Stimulated activated CD4-positive, alpha-beta T cell treated with anti-CD3 and anti-CD28 coated beads, TNF-alpha, amount 100 ng/mL, for 4 hours (primary cell): ENCODE data around the gene CPT1B.
"Not testable (repeated sequence)": the region's sequence is repeated elsewhere in the genome, so short reads cannot be mapped to it uniquely, and the experiment has no call there.

Source experiments
- DNase-seq, 3 experiments: peaks; one replicate each; pipeline ENCODE4 v3.0.0-alpha.2; 2020; ENCODE audit warnings: low read depth in 3 of 3

Gene CPT1B

DNA sequence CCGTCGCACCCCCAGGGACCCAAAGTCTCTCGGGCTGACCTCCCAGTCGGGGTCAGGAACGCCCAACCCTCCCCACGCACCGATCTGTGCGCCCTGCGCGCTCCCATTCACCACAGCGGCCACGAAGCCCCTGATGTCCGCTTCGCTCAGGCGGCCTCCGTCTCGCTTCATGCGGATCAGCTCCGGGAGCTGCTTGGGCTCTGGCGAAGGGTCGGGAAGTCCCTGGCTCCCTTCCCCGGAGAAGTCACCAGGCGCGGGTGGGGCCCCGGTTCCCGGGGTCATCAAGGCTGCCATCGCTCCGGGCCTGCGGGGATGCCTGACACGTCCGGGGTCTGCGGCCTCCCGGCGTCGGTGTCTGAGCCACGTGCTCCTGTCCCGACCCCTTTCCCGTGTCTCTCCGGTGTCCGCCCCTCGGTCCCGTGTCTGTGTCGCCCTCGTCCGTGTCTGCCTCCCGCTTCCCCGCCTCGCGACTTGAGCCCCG is 48.8 kb downstream of the CPT1B start:
- DNase-seq: no peak

DNA sequence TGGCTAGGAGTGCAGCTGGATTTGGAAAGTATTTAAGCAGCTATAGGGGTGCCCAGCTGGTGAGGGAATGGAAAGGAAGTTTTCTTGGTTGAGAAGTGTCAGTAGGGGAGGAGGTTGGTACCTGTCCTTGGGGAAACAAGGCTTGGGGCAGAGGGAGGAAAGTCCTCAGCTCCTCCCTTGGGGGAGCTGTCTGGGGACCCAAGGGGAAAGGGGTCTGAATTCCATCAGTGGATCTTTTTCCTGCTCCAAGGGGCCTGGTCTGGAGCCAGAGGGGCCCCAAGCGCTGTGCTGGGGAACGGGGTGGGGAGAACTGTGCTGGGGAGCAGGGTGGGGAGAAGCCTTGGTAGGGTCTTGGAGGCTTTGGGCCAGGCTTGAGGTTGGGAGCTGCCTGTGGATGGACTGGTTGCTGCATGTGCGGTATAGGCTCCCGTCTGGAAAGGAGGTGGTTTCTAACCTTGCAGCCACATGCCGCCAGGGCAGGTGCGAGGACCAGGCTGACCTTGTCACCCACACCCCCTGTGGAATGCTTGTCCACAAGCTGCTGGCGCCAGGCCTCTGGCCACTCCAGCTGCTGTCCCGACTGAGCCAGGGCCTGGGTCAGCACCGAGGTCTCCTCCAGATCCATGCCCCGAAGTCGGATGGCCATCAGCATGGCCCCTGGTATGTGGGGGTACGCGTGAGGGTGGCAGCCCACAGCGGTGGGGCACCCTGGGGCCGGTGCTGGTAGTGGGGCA is 49.4 kb downstream of the CPT1B start:
- no peak for DNase-seq

DNA sequence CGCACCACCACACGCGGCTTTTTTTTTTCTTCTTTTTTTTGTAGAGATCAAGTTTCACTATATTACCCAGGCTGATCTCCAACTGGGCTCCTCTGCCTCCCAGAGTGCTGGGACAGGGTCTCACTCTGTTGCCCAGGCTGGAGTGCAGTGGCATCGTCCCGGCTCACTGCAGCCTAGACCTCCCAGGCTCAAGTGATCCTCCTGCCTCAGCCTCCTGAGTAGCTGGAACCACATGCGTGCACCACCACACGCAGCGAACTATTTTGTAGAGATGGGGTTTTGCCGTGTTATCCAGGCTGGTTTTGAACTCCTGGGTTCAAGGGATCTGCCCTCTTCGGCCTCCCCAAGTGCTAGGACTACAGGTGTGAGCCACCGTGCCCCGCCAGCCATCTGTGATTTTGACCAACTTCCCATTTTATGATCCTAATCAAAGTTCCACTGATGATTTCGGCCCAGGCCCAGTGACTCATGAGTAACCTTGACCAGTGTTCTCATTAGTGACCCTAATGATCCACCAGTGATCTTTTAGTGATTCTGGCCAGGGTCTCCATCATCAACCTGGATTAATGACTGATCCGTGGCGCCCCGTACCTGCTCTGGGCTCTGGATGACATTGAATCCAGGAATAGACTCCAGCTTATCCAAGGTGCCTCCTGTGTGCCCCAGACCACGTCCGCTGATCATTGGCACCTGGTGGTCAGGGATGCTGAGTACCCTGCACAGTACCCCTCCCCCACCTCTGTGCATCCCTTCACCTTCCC is 50.1 kb downstream of the CPT1B start:
- no peak for DNase-seq

DNA sequence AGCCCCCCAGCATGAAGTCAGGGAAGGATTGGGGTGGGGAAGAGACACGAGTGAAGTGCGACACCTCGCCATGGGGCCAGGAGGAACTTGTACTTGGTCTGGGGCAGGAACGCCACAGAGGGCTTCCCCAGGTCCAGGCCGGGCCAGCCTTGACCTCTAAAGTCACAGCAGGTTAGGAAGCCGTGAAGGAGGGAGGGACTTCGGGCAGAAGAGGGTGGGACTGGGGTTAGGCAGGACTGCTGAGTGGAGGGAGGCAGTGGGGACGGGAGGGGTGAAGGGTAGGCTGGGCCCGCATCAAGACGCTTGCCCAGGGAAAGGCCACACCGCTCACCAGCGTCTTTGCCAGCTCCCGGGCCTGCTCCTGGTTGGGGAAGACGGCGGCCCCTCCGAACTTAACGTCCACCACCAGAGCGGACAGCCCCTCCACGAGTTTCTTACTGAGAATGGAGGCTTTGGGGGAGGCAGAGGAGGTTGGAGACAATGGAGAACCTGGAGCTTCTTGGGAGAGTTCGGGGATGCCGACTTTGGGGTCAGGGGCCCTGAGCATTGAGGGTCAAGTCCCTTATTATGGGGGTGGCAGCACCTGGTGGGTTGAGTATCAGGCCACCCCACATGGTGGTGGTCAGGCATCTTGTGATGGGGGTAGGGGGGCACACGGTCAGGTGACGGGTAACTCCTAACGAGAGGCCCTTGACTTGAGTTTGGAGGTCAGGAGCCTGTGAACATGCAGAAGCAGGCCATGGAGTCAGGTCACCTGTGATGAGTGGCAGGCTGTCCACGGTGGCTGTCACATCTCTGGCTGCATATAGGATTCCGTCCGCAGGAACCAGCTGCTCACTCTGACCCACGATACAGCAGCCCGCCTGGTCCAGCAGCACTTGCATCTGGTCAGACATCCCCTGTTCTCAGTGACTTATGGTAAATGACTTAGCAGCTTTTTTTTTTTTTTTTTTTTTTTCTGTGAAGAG is 51.1 kb downstream of the CPT1B start:
- DNase-seq: no peak

DNA sequence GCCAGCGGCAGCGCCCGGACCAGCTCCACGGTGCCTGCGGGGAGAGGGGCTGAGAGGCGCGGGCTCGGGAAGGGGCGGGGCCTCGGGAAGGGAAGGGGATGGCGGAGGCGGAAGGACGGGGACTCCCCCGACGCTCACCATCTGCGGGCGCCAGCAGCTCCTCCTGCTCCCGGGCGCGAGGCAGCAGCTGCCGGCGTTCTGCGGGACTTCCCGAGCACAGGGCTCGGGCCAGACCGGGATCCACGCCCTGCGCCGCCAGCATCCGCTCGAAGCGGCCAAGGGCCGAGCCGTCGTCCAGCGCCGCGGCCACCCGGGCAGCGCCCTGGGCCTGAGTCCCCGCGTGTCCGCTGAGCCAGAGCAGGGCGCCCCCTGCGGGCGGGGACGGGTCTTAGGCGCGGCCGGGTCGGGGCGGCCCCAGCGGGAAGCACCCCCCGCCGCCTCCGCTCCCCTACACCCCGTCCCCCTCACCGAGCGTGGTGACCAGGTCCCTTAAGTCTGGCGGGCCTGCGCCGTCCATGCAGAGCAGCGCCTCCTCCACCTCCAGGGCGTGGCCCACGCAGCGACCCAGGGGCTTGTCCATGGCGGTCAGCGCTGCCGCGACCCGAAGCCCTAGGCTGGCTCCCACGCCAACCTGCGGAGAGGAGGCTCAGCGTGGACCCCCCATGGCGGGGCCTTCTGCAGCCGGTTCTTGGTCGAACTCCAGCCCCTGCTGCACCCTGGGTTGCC is 52.0 kb downstream of the CPT1B start:
- peak; percentile 77 to 89 (median 78) for DNase-seq

DNA sequence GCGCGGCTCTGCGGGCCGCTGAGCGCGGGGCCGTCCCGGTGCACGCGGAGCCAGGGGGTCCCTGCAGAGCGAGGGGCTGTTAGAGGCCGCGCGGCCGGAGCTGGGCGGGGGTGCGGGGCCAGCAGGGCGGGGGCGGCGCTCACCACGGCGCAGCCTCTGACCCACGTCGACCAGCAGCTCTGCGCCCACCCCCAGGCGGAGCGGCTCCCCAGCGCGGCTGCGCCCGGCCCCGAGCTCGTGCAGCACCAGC is 52.4 kb downstream of the CPT1B start:
- no peak for DNase-seq

DNA sequence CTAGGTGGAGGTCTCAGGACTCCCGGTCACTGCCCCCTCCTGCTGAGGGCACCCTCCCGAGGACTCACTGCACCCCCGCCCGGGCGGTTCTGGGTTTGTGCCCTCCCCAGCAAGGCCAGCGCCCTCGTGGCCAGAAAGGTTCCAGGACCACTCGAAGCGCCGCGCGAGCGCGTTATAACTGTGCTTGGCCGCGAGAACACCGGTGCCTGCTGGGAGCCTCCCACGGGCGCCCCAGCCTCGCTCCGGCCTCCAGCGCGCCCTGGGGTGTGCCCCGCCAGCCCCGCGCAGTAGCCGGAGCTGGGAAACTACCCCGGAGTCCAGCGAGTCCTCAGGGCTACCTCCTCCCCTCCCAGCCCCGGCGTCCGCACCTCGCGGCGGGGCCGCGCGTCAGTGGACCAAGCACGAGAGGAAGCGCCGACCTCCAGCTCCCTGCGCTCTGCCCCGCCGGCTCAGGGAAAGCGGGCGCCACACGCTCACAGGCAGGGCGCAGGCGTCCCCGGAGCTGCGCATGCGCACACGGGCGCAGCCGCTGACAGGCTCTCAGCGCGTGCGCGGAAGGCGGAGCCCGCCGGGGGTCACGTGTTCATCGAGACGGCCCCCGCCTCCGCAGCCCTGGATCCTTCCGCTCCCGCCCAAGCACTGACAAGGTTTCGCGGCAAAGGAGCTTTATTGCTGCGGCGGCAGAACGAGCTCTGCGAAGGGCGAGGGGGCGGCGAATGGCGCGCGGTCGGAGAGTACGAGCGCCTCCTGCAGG is 52.9 kb downstream of the CPT1B start, which contains the start of gene SCO2:
SCO2 (minus strand) TSS at position 495 of the 754 bp plus-strand sequence. CDS start 1,187 bp downstream, outside the sequence.
- DNase-seq: peak; percentile 97 to 98 (median 97)

DNA sequence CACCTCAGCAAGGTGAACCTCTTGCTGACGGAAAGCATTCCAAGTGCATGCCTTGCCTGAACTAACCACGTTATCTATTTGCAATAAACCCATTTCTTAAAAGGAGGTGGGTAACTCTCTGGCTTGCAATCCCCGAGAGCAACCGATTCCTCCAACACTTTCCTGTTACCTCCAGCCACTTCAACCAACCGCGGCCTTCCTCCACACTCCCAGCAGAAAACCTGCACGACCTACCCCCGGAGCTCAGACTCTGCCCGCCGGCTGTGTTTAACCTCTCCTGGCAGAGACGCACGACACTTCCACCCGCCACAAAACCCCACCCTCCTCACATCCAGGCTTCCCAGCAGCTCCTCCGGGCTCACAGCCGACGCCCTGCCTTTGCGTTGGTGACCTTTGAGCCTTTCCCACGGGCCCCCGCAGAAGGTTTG is 53.5 kb downstream of the CPT1B start:
- DNase-seq: no peak

DNA sequence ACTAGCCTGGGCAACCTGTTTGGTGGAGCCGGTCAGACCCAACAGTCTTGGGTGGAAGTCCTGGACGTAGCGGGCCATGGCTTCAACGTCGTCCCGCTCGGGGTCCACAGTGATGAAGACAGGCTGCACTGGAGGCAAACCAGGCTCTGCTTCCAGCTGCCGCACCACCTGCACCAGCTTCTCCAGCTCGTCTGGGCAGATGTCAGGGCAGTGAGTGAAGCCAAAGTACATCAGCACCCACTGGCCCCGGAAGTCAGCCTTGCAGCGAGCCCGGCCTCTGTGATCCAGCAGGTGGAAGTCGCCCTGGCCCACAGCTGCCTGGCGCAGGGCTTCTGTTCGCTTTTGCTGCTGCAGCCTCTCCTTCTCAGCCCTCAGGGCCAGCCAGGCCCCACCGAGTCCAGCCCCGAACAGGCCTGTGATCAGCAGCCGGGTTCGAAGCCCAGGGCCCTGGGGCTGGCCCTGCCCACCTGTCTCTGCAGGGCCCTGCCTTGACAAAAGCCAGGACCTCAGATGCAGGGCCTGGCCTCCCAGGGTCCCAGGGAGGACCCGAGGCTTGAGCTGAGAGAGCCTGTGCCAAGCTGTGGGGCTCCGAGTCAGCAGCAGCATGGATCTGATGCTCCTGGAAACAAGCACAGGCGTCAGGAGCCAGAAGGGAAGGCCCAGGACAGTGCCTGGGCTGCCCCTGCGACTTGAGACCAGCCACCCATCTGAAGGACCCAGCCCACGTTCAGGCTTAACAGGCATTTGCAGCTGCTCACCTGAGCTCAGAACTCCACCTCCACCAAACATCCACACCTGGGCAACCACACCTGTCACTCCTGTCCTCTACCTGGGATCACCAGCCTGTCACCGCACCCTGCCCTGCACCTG is 54.2 kb downstream of the CPT1B start:
- no peak for DNase-seq

DNA sequence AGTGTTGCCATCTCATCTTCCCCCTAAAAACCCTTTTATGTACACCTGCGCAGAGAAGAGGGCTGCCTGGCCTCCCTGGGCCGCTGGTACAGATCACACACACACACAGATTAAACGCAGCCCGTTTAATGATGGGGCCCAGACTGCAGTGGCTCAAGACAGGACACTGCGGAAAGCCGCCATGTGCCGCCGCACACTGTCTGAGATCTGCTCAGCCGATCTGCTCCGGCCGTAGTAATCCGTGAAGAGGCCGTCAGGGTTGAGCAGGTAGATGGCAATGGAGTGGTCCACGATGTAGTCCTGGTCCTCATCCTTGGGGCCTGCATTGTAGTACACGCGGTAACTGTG is 54.8 kb downstream of the CPT1B start:
- no peak for DNase-seq

DNA sequence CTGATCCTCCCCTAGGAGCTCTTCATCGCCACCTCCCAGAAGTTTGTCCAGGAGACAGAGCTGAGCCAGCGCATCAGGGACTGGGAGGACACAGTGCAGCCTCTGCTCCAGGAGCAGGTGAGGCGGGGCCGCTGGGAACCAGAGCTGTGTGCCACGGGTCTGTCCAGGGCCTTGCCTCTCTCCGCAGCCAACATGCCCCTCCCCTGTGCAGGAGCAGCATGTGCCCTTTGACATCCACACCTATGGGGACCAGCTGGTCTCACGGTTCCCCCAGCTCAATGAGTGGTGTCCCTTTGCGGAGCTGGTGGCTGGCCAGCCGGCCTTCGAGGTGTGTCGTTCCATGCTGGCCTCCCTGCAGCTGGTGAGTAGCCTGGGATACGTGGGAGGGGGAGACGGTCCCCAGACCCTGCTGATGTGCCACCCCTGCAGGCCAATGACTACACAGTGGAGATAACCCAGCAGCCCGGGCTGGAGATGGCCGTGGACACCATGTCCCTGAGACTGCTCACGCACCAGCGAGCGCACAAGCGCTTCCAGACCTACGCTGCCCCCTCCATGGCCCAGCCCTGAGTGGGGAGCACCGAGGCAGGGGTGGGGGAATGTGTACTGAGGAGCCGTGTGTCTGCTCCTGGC is 55.3 kb downstream of the CPT1B start:
- DNase-seq: no peak

DNA sequence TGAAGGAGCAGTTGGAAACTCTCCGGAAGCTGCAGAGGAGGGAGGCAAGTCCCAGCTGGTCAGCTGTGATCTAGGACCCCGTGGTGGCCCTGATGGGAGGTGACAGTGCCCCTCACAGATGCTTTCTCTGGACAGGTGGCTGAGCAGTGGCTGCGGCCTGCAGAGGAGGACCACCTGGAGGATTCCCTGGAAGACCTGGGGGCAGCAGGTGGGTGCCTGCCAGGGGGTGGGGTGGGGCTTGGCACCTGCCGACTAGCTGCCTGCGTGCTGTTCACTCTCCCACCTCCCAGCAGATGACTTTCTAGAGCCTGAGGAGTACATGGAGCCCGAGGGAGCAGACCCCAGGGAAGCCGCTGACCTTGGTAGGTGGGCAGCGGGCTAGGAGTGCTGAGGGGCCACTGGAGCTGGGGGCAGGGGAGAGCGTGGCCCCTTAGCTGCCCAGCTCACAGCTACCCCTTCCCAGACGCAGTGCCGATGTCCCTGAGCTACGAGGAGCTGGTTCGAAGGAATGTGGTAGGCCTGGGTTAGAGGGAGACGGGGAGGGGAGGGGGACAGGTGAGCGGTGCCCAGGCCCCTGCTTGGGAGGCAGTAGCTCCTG is 55.9 kb downstream of the CPT1B start:
- DNase-seq: no peak

DNA sequence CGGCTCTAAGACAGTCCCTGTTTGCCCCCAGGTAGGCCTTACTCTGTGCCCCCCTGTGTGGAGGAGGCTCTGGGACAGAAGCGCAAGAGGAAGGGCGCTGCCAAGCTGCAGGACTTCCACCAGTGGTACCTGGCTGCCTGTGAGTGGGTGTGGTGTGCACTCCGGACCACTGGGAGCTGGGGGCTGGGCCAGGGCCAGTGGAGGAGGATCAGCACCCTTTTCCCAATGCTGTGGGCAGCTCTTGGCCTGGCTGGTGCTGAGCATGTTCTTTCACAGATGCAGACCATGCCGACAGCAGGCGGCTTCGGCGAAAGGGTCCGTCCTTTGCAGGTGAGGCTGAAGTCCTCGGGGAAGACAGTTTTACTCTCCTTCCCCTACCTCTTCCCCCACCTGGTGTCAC is 56.5 kb downstream of the CPT1B start:
- DNase-seq: no peak

DNA sequence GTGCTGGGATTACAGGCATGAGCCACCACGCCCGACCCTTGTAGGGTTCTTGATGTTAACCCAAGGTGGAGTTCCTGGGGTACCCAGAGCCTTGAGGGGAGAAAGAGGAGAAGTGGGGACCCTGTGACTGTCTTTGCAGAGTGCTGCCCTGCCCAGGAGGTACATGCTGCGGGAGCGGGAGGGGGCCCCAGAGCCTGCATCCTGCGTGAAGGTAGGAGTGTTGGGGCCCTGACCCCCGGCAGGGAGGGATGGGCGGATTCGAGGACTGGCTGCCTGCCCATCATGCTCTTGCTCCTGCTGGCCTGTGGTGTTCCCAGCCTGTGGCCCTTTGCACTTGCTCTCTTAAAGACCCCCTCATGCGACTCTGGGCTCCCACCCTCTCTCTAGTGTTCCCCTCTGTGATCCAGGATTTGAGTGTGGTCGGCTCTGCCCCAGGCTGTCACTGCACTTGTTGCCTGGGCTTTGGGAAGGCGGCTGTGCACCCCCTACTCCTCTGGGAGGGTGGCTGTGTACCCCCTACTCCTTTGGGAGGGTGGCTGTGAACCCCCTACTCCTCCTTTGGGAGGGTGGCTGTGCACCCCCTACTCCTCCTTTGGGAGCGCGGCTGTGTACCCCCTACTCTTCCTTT is 57.3 kb downstream of the CPT1B start:
- DNase-seq: no peak

DNA sequence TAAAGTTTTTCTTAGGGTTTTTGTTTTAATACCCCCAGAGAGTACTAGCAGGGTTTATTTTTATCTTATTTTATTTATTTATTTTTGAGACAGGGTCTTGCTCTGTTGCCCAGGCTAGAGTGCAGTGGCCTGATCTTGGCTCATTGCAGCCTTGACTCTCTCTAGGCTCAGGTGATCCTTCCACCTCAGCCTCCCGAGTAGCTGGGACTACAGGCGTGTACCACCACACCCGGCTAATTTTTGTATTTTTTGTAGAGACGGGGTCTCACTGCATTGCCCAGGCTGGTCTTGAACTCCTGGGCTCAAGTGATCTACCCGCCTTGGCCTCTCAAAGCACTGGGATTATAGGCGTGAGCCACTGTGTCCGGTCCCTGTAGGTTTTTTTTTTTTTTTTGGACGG is 58.0 kb downstream of the CPT1B start:
- not testable (repeated sequence) for DNase-seq

DNA sequence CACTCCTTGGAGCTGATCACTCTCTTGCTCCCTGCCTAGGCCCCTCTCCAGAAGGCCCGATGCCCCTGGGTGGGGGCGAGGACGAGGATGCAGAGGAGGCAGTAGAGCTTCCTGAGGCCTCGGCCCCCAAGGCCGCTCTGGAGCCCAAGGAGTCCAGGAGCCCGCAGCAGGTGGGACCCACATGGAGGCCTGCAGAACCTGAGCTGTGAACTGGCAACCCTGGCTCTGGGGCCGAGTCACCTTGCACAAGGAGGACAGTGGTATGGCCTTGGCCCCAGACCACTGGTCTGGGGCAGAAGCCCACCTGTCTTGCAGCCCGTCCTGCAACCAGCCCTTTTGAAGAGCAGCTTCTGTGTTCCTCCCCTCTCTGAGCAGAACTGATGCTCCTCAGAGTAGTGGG is 59.1 kb downstream of the CPT1B start:
- no peak for DNase-seq
